GM18951 (cell line): Measurements from ENCODE around the gene ACVR2A.

ENCODE experiments used
- POLR2A ChIP-seq: IDR thresholded peaks from 4 replicates; pipeline ENCODE4 v1.6.1; 2011; ENCODE audit warnings: mild to moderate bottlenecking; ENCODE audit not compliant: insufficient read length, insufficient read depth; ENCODE audit errors: extremely low read depth
- in situ Hi-C: fragments of 300-500 bp; cut with MboI; formaldehyde crosslinking; loops from one replicate; pipeline ENCODE4 v1.12.0; 2022; ENCODE audit warnings: low sequenced_read_pairs, mixed read lengths, inconsistent platforms; ENCODE audit not compliant: unreplicated experiment

Gene ACVR2A

DNA sequence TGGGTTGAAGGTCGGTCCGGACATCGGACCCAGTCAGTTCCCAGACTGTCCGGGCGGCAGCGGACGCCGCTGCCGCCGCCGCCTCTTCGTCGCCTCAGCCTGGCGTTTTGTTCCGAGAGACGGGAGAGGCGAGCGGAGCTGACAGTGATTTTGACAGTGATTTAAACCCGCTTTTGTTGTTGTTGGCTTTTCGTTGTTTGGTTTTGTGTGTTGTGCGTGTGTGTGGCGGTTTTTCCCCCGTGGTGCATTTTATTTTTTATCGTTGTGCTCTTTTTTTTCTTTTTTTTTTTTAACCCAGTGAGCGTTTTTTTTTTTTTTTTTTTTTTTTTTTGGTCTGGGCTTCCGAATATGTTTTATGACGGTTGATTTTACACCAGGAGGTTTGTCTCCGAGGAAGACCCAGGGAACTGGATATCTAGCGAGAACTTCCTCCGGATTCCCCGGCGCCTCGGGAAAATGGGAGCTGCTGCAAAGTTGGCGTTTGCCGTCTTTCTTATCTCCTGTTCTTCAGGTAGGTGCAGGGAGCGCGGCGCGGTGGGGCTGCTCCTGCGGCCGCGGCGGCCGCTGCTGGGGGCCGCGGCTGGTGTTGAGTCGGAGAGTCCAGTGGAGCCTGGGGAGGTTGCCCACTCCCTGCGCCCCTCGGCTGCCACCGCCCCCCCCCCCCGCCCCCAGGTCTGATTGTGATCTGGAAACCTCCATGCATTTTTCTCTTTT lies at the start of gene ACVR2A:
Gene ACVR2A (plus strand): TSS at position 333 of the 714 bp plus-strand sequence. CDS start 124 bp downstream, at position 457.
- in situ Hi-C loops, result no loop called here
- no peak for TF ChIP-seq POLR2A

DNA sequence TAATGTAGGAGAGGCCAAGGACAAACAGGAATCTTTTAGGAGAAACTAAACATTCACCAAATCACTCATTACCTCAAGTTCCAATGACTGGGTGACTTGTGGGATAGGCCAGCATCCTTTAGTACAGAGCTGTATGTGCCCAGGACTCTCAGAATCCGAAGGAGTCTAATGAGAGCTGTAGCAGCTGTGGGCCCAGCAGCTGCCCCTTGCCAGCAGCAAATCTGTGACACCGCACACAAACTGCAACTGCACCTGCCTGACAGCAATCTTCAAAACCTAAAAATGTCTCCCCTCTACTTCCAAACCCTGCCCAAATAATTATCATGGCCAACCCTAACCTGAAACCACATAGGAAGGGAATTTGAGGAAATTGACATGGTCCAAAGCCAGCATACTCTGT lies 44.5 kb upstream of the ACVR2A start:
- in situ Hi-C loops, result no loop called here

DNA sequence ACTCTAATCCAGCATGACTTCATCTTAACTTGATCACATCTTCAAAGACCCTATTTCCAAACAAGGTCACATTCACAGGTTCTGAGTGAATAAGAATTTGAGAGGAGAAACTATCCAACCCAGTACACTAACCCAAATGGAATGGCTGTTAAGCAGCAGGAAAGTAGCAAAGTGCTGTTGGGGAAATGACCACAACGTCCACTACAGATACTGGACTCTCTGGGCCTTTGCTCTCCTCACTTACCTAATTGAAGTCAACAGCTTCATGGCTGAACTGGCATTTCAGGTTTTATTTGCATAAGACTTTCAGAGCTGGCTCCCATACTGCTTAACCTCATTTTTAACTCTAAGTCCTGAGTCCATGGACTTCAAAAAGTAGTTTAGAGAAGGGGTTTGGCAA lies 38.0 kb upstream of the ACVR2A start:
- in situ Hi-C loops, result no loop called here
- TF ChIP-seq POLR2A, result no peak

More for the DNA sequence above, 44.5 kb upstream of the ACVR2A start:
- TF ChIP-seq POLR2A, result no peak

DNA sequence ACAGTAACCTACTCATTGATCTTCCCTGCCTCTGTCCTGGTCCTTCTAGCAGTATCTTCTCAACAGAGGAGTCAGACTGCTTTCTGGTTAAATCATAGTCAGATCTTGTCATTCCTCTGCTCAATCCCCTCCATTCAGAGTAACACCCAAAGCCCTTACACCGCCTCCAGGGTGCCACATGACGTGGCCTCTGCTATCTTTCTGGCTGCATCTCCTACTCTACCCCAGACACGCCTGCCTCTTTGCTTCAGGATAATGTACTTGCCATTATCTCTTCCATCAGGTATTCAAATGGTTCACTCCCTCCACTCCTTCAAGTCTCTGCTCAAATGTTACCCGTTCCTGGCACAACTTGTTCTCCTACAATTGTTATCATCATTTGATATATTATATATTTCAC lies 36.3 kb upstream of the ACVR2A start:
- TF ChIP-seq POLR2A, result no peak
- in situ Hi-C loops, result no loop called here

DNA sequence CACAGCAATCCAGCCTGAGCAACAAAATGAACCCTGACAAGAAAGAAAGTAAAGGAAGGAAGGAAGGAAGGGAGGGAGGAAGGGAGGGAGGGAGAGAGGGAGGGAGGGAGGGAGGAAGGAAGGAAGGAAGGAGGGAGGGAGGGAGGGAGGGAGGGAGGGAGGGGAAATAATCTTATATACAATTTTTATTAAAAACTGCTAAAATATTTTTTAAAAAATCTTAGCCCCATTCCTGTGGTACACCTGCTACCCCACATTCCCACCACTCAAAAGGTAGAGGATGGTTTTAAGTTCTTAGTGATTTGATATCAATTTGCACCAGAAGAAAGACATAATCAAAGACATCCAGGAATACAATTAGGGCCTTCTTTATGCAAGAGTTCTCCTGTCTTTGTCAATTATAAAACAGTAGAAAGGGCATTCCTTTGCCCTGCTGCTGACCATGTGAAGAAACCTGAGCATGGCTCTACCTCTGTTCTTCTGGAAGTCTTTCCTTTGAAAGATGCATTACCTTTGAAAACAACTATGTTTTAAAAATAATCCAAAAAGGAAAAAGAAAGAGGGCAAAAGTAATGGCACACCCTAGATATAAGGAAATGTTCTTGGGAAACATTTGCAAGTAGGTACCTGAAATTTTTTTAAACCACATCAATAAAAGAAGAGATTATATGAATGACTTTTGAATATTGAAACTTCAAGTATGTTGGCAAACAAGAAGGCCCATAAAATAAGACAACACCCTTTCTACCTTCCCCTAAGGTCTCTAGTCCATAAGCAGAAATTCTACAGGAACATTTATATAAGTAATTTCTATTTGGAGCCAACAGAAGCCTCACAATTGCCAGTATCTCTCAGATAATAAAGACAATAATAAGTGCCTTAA lies 33.7 kb upstream of the ACVR2A start:
- in situ Hi-C loops, result no loop called here
- no peak for TF ChIP-seq POLR2A

DNA sequence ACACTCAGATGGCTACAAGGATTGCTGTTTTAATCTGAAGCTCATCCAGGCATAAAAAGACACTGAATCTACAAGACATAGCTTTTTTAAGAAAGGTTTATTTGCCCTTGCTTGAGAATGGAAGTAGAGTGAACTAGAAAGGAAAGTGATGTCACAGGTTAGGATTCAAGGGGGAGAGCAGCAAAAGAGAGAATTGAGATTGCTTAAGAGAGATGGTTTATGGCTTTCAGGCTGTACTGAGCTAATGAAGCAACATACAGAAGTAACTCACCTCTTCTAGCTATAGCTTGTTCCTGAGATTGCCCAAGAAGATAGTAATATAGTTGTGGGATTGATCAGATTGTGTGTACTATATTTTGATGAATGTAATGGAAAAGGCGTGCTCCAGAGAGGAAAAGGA lies 26.1 kb upstream of the ACVR2A start:
- in situ Hi-C loops, result no loop called here
- TF ChIP-seq POLR2A, result no peak

DNA sequence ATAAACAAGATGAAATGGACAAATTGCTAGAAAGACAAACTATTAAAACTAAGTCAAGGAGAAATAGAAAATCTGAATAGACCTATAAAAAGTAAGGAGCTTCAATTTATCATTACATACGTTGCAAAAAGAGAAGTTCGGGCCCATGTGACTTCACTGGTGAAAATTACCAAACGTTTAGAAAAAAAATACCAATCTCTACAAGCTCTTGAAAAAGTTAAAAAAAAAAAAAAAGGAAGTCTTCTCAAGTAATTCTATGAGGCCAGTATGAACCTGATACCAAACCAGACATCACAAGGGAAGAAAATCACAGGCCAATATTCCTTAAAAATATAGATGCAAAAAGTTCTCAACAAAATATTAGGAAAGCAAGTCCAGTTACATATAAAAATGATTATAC lies 20.2 kb upstream of the ACVR2A start:
- in situ Hi-C loops, result no loop called here
- TF ChIP-seq POLR2A, result no peak

DNA sequence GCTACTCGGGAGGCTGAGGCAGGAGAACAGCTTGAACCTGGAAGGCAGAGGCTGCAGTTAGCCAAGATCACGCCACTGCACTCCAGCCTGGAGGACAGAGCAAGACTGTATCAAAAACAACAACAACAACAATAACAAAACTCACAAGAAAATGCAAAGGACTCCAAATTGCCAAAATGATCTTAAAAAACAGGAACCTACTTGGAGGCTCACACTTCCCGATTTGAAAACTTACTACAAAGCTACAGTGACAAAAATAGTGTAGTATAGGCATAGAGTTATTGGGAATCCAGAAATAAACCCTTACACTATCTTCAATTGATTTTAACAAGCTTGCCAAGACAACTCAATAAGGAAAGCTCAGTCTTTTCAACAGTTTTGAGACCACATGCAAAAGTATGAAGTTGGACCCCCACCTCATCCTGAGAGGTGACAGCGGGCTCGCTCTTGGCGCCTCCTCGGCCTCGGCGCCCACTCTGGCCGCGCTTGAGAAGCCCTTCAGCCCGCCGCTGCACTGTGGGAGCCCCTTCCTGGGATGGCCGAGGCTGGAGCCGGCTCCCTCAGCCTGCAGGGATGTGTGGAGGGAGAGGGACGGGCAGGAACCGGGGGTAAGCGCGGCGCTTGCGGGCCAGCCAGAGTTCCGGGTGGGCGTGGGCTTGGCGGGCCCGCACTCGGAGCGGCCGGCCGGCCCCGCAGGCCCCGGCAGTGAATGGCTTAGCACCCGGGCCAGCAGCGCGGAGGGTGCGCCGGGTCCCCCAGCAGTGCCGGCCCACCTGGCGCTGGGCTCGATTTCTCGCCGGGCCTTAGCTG lies 18.3 kb upstream of the ACVR2A start:
- in situ Hi-C loops, result no loop called here
- TF ChIP-seq POLR2A, result no peak

DNA sequence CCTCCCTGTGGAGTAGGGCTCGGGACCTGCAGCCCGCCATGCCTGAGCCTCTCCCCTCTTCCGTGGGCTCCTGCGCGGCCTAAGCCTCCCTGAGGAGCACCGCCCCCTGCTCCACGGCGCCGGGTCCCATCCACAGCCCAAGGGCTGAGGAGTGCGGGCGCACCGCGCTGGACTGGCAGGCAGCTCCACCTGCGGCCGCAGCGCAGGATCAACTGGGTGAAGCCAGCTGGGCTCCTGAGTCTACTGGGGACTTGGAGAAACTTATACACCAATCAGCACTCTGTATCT lies 17.8 kb upstream of the ACVR2A start:
- TF ChIP-seq POLR2A, result no peak
- in situ Hi-C loops, result no loop called here

DNA sequence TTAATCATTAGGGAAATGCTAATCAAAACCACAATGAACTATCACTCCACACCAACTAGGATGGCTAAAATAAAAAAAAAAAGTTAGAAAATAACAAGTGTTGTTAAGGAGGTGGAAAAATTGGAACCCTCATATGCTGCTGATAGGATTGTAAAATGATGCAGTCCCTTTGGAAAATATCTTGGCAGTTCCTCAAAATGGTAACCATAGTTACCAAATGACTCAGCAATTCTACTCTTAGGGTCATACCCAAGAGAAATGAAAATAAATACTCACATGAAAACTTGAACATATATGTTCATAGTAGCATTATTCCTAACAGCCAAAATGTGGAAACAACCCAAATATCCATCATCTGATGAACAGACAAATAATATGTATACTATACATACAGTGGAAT lies 15.7 kb upstream of the ACVR2A start:
- TF ChIP-seq POLR2A, result no peak
- in situ Hi-C loops, result no loop called here

DNA sequence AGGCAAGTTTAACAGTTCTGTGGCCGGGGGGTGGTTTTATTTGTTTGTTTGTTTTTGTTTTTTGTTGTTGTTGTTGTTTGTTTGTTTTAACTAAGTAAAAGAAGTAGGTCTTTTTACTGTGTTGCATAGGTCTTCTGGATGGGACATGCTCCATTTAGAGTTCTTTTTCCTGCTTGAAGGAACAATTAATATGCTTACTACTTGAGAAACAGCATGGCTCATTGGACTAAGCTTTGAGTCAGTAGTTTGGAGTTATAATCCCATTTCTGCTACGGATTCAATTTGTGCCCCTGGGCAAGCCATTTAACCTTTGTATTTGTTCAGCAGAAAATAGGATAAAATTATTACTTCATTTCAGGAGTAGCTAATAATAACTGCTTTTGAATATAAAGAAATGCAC lies 8.7 kb upstream of the ACVR2A start:
- TF ChIP-seq POLR2A, result no peak
- in situ Hi-C loops, result no loop called here

DNA sequence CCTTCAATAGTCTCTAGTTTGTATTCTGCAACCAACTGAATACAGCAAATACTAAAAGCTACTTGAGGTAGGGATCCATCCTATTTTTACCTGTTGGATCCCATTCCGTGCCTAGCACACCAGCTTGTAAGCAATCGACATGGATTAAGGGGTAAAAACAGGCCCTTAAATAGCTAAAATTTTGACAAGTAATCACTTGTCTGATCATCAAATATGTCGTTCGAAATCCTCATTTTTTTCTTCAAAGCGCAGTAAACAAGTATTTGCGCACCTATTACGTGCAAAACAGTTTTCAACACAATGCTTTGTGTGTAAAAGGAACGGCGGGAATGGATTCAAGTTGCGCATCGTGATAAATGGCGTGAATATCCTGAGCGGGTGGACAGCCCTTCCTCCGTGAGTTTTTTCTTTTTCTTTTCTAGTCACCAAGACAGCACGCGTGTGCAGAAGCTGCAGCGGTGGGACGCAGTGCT lies 1.4 kb upstream of the ACVR2A start:
- no peak for TF ChIP-seq POLR2A
- in situ Hi-C loops, result no loop called here
